DOHH2 (cell line): ENCODE measurements around the gene ITPKC.

Experiments used
- H3F3A ChIP-seq: fragments of 200-600 bp; sonication (generic), shearing (Covaris generic); 2 replicates; pipeline ENCODE4 v1.6.0; 2016; ENCODE audit warnings: antibody characterized with exemption, mild to moderate bottlenecking; ENCODE audit not compliant: control insufficient read depth, insufficient read depth
- H3K27ac ChIP-seq: fragments of 200-600 bp; sonication (generic); 2 replicates; pipeline ENCODE4 v1.5.1; 2014; ENCODE audit warnings: low read depth, mild to moderate bottlenecking, low read length, moderate library complexity
- H3K27me3 ChIP-seq: fragments of 200-600 bp; sonication (generic); 2 replicates; pipeline ENCODE4 v1.6.1; 2014; ENCODE audit warnings: mild to moderate bottlenecking, low read length, mixed read lengths; ENCODE audit not compliant: control insufficient read depth
- H3K36me3 ChIP-seq: fragments of 200-600 bp; sonication (generic); 2 replicates; pipeline ENCODE4 v1.6.1; 2014; ENCODE audit warnings: mild to moderate bottlenecking, low read length, moderate library complexity, mixed read lengths; ENCODE audit not compliant: control insufficient read depth
- H3K4me1 ChIP-seq: fragments of 200-600 bp; sonication (generic); 2 replicates; pipeline ENCODE4 v1.6.1; 2014; ENCODE audit warnings: mild to moderate bottlenecking, low read length, mixed read lengths; ENCODE audit not compliant: control insufficient read depth
- H3K4me2 ChIP-seq: fragments of 200-600 bp; sonication (generic); 2 replicates; pipeline ENCODE4 v1.6.0; 2014; ENCODE audit warnings: mild to moderate bottlenecking, low read length, moderate library complexity
- H3K4me3 ChIP-seq: fragments of 200-600 bp; sonication (generic); 2 replicates; pipeline ENCODE4 v1.5.1; 2014; ENCODE audit warnings: mild to moderate bottlenecking, low read length, mixed read lengths
- H3K79me2 ChIP-seq: fragments of 200-600 bp; sonication (generic); 2 replicates; pipeline ENCODE4 v1.6.1; 2014; ENCODE audit warnings: mild to moderate bottlenecking, low read length, mixed read lengths; ENCODE audit not compliant: control insufficient read depth
- H3K9me2 ChIP-seq: fragments of 200-600 bp; sonication (generic); replicated peaks from 2 replicates; pipeline ENCODE4 v1.6.1; 2014; ENCODE audit warnings: mild to moderate bottlenecking, low read length, mixed read lengths; ENCODE audit not compliant: control insufficient read depth
- H3K9me3 ChIP-seq: fragments of 200-600 bp; sonication (generic); 2 replicates; pipeline ENCODE4 v1.6.1; 2014; ENCODE audit warnings: antibody characterized with exemption, low read length, mixed read lengths; ENCODE audit not compliant: control insufficient read depth, insufficient read depth
- H4K20me1 ChIP-seq: fragments of 200-600 bp; sonication (generic); 2 replicates; pipeline ENCODE4 v1.6.0; 2014; ENCODE audit warnings: low read depth, mild to moderate bottlenecking, antibody characterized with exemption, low read length, moderate library complexity; ENCODE audit not compliant: control insufficient read depth, insufficient read depth
- CTCF ChIP-seq: fragments of 200-600 bp; sonication (generic); IDR thresholded peaks from one replicate; pipeline ENCODE4 v1.5.1; 2014; ENCODE audit warnings: antibody characterized with exemption, mild to moderate bottlenecking, low read depth, low read length; ENCODE audit not compliant: poor library complexity, severe bottlenecking
- EZH2phosphoT487 ChIP-seq: fragments of 200-600 bp; sonication (generic); IDR thresholded peaks from 2 replicates; pipeline ENCODE4 v1.6.1; 2017; ENCODE audit warnings: borderline replicate concordance, mild to moderate bottlenecking, antibody characterized with exemption, low read length, moderate library complexity, mixed read lengths

Gene ITPKC

GRCh38 chr19:40695881-40696280 lies 21.0 kb upstream of the ITPKC start:
- H3K27ac ChIP-seq = no peak overlapping the region
- no peaks in the 10 kb centered on the region for H3K36me3 ChIP-seq
- no peaks in the 10 kb centered on the region for H3K79me2 ChIP-seq
- H3K4me1 ChIP-seq = peaks cover 7% of the 10 kb centered on the region
- 0 out of 2 replicates have a peak, but pooled peaks cover 3% of the 10 kb centered on the region for H4K20me1 ChIP-seq
- no peaks in the 10 kb centered on the region for H3K9me3 ChIP-seq
- H3K4me3 ChIP-seq = no peak overlapping the region
- H3K27me3 ChIP-seq = no peaks in the 10 kb centered on the region
- H3F3A ChIP-seq = no peaks in the 10 kb centered on the region
- TF ChIP-seq CTCF (no peak), EZH2phosphoT487 (no peak)
- H3K4me2 ChIP-seq = no peak overlapping the region
- H3K9me2 ChIP-seq = no peaks in the 10 kb centered on the region

GRCh38 chr19:40697007-40697406 lies 19.9 kb upstream of the ITPKC start:
- Histone ChIP-seq H3K36me3 (peaks cover 4% of the 10 kb centered on the region; the same call in 1 of the 2 replicates), H3K9me3 (no peaks in the 10 kb centered on the region), H3K27ac (no peak overlapping the region), H3K9me2 (no peaks in the 10 kb centered on the region), H3K4me3 (no peak overlapping the region), H3F3A (no peaks in the 10 kb centered on the region), H3K4me1 (no peaks in the 10 kb centered on the region), H3K79me2 (no peaks in the 10 kb centered on the region), H3K27me3 (no peaks in the 10 kb centered on the region), H4K20me1 (0 out of 2 replicates have a peak, but pooled peaks cover 3% of the 10 kb centered on the region), H3K4me2 (no peak overlapping the region)
- TF ChIP-seq CTCF (no peak), EZH2phosphoT487 (no peak)

- Histone ChIP-seq H3K4me3 (no peak overlapping the region), H3K36me3 (peaks cover 15% of the 10 kb centered on the region), H3K4me1 (no peaks in the 10 kb centered on the region), H3K9me2 (no peaks in the 10 kb centered on the region), H3K4me2 (no peak overlapping the region), H3K9me3 (no peaks in the 10 kb centered on the region), H3K27ac (no peak overlapping the region), H3K79me2 (no peaks in the 10 kb centered on the region), H3K27me3 (no peaks in the 10 kb centered on the region), H3F3A (no peaks in the 10 kb centered on the region), H4K20me1 (no peaks in the 10 kb centered on the region)
- TF ChIP-seq CTCF = no peak
Observed at GRCh38 chr19:40700083-40700482, 16.8 kb upstream of the ITPKC start.

GRCh38 chr19:40701758-40702157 lies 15.2 kb upstream of the ITPKC start:
- H4K20me1 ChIP-seq = no peaks in the 10 kb centered on the region
- no peaks in the 10 kb centered on the region for H3K9me3 ChIP-seq
- H3K4me2 ChIP-seq = no peak overlapping the region
- no peaks in the 10 kb centered on the region for H3K27me3 ChIP-seq
- no peaks in the 10 kb centered on the region for H3K9me2 ChIP-seq
- no peak overlapping the region for H3K4me3 ChIP-seq
- no peak overlapping the region for H3K27ac ChIP-seq
- H3K36me3 ChIP-seq = peaks cover 19% of the 10 kb centered on the region
- H3F3A ChIP-seq = no peaks in the 10 kb centered on the region
- H3K4me1 ChIP-seq = no peaks in the 10 kb centered on the region
- no peaks in the 10 kb centered on the region for H3K79me2 ChIP-seq
- no peak for TF ChIP-seq EZH2phosphoT487
- TF ChIP-seq CTCF = no peak
